ENCODE data around the gene ZNHIT2. TPM values are rescaled to one million over a fixed set of nuclear protein-coding genes. Genes with fewer than 3 reads are reported as not detected.
A peak's percentile ranks its signal among the peaks of the same experiment; 100 is the strongest.

ZNHIT2 gene
- total and polyA plus RNA-seq, 10 of the 15 experiments (the other 5 are each of a cell fraction or from before 2014, with no cell fraction given), result 0.24 to 20.4 (median 15.5) TPM; not detected in 1

GRCh38 chr11:65095974-65096806 is 21.3 kb downstream of the ZNHIT2 start, which contains the start of gene VPS51 (continued):
- TF ChIP-seq MYC (IDR thresholded peaks at IDR 0.05; ENCODE audit: insufficient read depth, insufficient read length, insufficient replicate concordance, low read length, severe bottlenecking) (peak; percentile 66), ZNF217 (IDR thresholded peaks at IDR 0.05) (peak; percentile 67; the same call in 1 of the 2 replicates), FOXK2 (IDR thresholded peaks at IDR 0.05) (peak; percentile 85), SREBF2 (IDR thresholded peaks at IDR 0.05; ENCODE audit: low read length) (peak; percentile 53; the same call in 1 of the 2 replicates), SP1 (IDR thresholded peaks at IDR 0.05; ENCODE audit: low read depth, low read length) (peak; percentile 87), NR2C2 (IDR thresholded peaks at IDR 0.05; ENCODE audit: borderline replicate concordance, control insufficient read depth, insufficient read length, low read depth) (no peak), SUZ12 (IDR thresholded peaks at IDR 0.05; ENCODE audit: unreplicated experiment) (no peak), BHLHE40 (IDR thresholded peaks at IDR 0.05; ENCODE audit: borderline replicate concordance in 1 of 2, low read depth in 2 of 2, low read length in 1 of 2) (peak; percentile 32 to 71; a peak in 2 of 4 replicates), HCFC1 (IDR thresholded peaks at IDR 0.05; ENCODE audit: low read length) (peak; percentile 99), ATF2 (IDR thresholded peaks at IDR 0.05; ENCODE audit: low read length) (no peak), MTA2 (IDR thresholded peaks at IDR 0.05; ENCODE audit: low read depth) (peak; percentile 70; the same call in 1 of the 2 replicates), IKZF1 (conservative IDR thresholded peaks at IDR 0.05) (peak; percentile 99), SMAD5 (IDR thresholded peaks at IDR 0.05; ENCODE audit: low read depth) (peak; percentile 80; the same call in 1 of the 2 replicates), SUPT20H (IDR thresholded peaks at IDR 0.05; ENCODE audit: borderline replicate concordance, control insufficient read depth, low read depth, low read length) (no peak), SREBF1 (IDR thresholded peaks at IDR 0.05; ENCODE audit: low read length) (peak; percentile 80), CHD1 (IDR thresholded peaks at IDR 0.05; ENCODE audit: low read depth, low read length) (no peak), SKIL (IDR thresholded peaks at IDR 0.05; ENCODE audit: low read depth, poor library complexity, severe bottlenecking) (peak; percentile 66), NR2F1 (conservative IDR thresholded peaks at IDR 0.05) (peak; percentile 72), CTCF (IDR thresholded peaks at IDR 0.05 in 2 of 3, conservative IDR thresholded peaks at IDR 0.05 in 1 of 3; ENCODE audit: control insufficient read depth in 2 of 3, extremely low read depth in 1 of 3, insufficient read depth in 1 of 3, low read depth in 3 of 3, low read length in 3 of 3) (no peak)
- TF ChIP-seq, protein P1, sequence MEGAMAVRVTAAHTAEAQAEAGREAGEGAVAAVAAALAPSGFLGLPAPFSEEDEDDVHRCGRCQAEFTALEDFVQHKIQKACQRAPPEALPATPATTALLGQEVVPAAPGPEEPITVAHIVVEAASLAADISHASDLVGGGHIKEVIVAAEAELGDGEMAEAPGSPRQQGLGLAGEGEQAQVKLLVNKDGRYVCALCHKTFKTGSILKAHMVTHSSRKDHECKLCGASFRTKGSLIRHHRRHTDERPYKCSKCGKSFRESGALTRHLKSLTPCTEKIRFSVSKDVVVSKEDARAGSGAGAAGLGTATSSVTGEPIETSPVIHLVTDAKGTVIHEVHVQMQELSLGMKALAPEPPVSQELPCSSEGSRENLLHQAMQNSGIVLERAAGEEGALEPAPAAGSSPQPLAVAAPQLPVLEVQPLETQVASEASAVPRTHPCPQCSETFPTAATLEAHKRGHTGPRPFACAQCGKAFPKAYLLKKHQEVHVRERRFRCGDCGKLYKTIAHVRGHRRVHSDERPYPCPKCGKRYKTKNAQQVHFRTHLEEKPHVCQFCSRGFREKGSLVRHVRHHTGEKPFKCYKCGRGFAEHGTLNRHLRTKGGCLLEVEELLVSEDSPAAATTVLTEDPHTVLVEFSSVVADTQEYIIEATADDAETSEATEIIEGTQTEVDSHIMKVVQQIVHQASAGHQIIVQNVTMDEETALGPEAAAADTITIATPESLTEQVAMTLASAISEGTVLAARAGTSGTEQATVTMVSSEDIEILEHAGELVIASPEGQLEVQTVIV (IDR thresholded peaks at IDR 0.05; ENCODE audit: borderline replicate concordance, partially characterized antibody), result peak; percentile 79

Data from GM12878 (cell line).